Stimulated activated CD8-positive, alpha-beta memory T cell treated with anti-CD3 and anti-CD28 coated beads, Interleukin-2, amount 100 ng/mL, for 48 hours (primary cell): ENCODE measurements around the gene UFSP1.

Source experiments
- DNase-seq, 2 donors: peaks; one replicate each; pipeline ENCODE4 v3.0.0-alpha.2; 2020; ENCODE audit warnings: low read depth in 2 of 2

Gene UFSP1

DNA sequence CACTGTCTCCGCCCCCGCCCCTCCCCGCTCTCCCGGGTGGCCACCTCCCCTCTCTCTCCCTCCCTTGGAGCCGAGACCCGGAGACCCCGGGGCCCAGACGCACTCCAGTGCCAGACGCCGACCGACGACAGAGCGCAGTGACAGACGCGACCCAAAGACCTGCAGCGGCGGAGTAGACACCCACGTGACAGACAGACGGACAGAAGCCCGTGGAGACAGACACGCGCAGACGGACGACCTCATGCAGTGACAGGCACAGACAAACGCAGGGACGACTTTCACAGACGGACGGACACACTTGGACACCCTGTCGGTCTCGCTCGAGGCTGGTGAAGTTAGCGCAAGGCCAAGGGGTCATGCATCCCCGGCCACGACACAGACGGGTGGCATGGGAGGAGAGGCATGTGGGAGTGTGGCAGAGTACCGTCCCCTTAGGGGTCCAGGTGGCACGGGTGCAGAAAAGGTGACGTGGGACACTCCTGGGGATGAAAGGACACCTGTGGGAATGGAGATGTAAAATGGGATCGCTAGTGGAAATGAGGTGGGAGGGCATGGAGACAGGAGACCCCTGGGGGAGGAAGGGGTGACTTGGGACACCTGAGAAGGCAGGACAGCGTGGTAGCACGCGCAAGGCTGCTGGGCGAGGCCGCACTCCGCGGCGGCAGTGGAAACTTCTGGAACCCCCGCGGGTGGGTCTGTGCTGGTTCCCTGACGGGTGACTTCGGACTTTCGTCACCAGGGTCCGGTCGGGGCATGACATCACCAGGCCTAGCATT lies 6.6 kb upstream of the UFSP1 start:
- no peak for DNase-seq

GRCh38 chr7:100895701-100895955 lies 6.1 kb upstream of the UFSP1 start, which contains the start of gene ACHE:
ACHE (minus strand) TSS chr7:100895888; CDS start chr7:100894232, 1,656 bp downstream.
- no peak for DNase-seq

GRCh38 chr7:100894860-100895700 lies 5.6 kb upstream of the UFSP1 start:
- peak in 1 of 2 donors; percentile 57 for DNase-seq

GRCh38 chr7:100893910-100894721 lies 4.6 kb upstream of the UFSP1 start:
- no peak for DNase-seq

DNA sequence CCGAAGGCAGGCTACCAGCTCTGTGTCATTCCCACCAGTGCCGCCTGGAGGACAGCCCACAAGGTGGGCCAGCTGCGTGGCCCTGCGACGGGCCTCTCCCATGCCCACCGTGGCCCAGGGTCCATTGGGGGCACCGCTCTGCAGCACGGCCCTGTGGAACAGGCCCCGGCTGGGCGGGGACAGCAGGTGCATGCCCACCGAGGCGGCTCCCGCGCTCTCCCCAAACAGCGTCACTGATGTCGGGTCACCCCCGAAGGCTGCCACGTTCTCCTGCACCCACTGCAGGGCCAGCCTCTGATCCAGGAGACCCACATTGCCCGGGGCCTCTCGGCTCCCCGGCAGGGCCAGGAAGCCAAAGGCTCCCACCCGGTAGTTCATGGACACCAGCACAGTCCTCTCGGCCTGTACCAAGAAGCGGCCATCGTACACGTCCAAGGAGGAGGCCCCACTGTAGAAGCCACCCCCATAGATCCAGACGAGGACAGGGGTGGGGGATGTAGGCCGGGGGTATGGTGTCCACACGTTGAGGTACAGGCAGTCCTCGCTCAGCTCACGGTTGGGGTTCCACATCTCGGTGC lies 3.9 kb upstream of the UFSP1 start:
- no peak for DNase-seq

DNA sequence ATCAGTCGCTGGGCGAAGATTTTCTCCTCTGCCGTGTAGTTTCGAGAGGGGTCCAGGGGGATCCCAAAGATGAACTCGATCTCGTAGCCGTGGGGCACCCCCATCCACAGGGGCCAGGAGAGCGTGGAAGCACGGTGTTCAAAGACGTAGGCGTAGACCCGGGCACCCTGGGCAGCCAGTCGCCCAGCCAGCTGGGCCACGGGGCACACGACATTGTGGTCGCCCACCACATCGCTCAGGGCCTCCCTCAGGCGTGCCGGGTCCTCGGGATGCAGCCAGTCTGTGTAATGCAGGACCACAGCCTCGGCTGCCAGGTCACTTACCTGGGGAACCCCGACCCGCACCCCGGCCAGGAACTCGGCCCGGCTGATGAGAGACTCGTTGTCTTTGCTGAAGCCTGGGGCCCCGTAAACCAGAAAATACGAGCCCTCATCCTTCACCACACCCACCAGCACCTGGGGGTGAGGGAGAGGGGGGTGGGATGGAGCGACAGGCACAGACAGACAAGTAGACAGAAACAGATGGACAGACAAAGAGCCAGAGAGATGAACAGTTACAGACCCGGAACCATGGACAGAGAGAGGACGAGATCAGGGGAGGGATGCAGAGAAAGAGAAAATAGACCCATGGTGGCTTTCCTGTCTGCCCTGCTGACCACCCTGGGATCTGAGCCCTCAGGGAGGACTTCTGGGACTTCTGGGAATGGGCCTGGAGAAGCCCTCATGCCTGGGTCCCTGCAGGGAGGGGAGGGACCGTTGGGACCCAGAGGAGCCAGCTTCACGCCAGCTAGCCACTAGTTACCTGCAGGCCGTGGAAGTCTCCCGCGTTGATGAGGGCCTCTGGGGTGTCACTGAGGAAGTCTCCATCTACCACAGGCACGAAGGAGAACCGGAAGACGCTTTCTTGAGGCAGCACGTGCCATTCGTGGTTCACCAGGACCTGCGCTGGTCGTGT lies 3.1 kb upstream of the UFSP1 start:
- no peak for DNase-seq

DNA sequence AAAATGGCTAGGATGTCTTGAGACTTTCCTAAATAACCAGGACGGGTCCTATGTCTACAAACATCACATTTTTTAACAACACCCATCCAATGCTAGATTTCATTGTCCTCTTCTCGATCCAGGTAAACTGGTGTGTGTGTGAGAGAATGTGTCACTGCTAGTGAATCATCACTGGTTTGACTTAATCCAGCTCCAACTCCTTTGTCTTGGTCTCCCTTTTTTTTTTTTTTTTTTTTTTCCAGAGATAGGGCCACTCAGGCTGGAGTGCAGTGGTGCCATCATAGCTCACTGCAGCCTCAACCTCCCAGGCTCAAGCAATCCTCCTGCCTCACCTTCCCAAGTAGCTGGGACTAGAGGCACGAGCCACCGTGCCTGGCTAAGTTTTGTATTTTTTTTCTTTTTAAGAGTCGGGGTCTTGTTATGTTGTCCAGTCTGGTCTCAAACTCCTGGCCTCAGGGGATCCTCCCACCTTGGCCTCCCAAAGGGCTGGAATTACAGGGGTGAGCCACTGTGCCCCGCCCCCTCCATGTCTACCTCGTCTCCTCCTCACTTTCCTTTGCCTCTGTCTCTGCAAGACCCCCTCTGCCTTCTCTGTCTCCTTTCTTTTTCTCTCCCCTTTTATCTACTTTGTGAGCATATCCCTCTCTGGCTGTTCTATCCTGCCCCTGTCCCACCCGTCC lies 2.2 kb upstream of the UFSP1 start:
- DNase-seq = no peak

DNA sequence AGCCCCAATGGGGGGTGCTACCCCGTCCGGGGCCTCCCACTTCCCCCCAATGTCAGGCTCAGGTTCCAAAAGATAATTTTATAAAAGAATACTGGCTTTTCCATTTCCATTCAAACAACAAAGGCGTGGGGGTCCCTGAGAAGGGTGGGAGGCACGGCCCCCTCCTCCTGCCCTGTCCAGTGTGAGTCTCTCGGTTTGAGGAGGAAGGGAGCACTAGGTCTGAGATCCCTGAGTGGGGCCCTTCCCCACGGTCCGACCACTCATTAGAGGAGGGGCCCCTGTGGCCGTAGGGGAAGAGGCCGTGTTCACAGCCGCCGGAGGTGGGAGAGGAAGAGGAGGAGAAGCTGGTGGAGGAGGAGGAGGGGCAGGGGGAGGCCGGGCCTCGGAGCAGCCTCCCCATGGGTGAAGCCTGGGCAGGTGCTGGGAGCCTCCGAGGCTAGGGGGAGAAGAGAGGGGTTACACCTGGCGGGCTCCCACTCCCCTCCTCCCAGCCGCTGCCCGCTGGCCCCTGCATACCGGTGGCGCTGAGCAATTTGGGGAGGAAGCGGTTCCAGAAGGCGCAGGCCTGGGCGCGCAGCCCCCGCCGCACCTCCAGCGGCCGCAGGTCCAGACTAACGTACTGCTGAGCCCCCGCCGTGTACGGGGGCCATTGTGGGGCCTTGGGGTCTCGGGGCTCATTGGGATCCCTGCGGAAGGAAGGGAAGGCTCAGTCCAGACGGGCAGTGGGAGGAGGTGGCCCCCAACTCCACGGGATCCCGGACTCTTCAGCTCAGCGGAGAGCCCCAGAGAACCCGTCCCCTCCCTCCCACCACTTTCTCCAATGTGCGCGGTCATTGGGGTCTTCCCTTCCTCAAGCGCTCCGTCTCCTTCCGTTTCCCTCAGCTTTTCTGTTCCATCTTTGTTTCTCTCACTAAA lies 1.4 kb upstream of the UFSP1 start:
- no peak for DNase-seq

- no peak for DNase-seq
Measured at GRCh38 chr7:100888291-100888987, 1.1 kb downstream of the UFSP1 start.

DNA sequence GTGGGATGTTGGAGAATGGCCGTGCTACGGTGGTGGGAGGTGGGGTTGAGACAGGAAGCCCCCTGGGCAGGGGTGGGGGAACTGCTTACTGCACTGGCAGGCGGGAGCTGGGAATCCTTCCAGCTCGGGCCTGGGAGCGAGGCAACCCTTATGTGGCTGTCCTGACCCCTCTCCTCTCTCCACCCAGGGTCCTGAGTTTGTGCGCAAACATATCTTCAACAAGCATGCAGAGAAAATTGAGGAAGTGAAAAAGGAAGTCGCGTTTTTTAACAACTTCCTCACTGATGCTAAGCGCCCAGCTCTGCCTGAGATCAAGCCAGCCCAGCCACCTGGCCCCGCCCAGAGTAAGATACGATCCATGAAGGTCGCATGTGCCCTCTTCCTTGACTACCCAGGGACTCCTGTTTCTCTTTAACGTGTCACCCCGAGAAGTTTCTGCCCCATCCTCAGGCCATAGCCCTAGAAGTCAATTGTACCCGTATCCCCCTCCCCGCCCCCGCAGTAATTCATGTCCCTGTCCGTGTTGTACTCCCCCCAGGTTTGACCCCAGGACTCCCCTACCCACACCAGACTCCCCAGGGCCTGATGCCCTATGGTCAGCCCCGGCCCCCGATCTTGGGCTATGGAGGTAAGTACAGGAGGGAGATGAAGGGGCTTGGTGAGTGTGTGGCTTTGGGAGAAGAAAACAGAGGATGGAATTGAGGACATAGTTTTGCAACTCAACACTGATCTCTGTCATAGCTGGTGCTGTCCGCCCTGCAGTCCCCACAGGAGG lies 1.8 kb downstream of the UFSP1 start:
- no peak for DNase-seq

GRCh38 chr7:100886936-100887515 lies 2.5 kb downstream of the UFSP1 start:
- no peak for DNase-seq

DNA sequence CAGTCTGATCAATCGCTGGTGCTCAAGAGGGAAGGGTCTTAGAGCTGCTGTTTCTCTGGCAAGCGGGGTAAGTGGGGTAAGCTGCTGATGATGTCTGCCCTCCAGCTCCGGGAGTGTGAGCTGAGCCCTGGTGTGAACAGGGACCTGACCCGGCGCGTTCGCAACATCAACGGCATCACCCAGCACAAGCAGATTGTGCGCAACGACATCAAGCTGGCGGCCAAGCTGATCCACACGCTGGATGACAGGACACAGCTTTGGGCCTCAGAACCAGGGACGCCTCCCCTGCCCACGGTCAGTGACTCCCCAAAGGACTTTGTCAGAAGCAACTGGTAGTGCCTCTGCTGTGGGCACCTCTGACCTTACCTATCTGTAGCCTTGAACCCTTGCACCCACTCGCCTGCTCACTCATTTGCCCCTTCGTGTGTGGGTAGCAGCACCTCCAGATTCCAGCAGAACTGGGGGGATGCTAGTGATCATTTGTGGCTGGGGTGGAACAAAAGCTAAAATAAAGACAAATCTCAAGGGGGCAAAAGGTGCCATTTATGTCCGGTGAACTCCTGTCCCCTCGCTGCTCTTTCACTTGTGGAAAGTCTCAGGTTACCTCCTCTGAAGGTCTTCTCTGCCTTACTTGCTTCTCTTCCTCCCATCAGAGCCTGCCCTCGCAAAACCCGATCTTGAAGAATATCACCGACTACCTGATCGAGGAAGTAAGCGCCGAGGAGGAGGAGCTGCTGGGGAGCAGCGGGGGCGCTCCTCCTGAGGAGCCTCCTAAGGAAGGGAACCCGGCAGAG lies 3.2 kb downstream of the UFSP1 start:
- no peak for DNase-seq

- DNase-seq = no peak
Measured at GRCh38 chr7:100885440-100886141, 3.9 kb downstream of the UFSP1 start.

DNA sequence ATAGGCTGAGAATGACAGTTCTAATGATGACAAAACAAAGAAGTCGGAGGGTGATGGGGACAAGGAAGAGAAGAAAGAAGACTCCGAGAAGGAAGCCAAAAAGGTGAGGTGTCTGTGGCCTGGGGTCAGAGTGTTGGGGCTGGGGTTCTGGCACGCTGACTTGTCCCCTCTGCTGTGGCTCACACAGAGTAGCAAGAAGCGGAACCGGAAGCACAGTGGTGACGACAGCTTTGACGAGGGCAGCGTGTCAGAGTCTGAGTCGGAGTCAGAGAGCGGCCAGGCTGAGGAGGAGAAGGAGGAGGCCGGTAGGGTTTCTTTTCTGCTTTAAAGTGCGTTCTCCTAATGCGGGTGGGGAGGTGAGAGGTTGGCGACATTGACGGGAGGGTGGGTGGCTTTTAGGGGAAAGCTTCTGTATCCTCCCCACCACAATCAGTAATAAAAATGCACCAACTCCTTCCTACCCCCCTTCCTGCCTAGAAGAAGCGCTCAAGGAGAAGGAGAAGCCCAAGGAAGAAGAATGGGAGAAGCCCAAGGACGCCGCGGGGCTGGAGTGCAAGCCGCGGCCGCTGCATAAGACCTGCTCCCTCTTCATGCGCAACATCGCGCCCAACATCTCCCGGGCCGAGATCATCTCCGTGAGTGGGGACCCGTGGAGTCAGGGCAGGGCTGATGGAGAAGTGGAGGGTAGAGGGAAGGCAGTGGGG lies 4.6 kb downstream of the UFSP1 start:
- DNase-seq = no peak

GRCh38 chr7:100882785-100883526 lies 6.6 kb downstream of the UFSP1 start:
- no peak for DNase-seq
